NOMO-1 (cell line): ENCODE data around the gene GUK1.

Experiments
- DNase-seq, 2 experiments: peaks; one replicate each; lab custom pipeline; 2025; ENCODE audit not compliant: unreplicated experiment in 2 of 2; lab: John Stamatoyannopoulos, UW

Gene GUK1

GRCh38 chr1:228123505-228123904, 16.6 kb upstream of the GUK1 start:
- no peak for DNase-seq

- no peak for DNase-seq
These were observed 14.9 kb upstream of the GUK1 start for GRCh38 chr1:228125185-228125584.

DNA sequence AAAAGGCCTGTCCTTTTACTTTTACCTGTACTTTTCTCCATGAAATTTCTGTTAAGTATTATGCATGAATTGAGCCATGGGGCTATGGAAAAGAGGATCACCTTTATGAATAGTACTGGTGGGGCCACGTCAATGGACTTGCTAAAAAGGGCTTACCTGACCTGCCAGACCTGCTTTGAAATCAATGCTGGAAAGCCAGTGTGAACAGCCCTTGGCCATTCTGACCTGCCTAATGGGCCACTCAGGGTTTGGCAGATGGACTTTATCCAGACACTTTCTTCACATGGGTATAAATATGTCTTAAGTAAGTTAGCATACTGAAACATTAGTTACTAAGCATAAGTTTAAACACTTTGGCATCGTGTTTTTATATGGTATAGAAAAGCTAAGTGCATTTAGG, 8.3 kb upstream of the GUK1 start:
- DNase-seq: no peak

DNA sequence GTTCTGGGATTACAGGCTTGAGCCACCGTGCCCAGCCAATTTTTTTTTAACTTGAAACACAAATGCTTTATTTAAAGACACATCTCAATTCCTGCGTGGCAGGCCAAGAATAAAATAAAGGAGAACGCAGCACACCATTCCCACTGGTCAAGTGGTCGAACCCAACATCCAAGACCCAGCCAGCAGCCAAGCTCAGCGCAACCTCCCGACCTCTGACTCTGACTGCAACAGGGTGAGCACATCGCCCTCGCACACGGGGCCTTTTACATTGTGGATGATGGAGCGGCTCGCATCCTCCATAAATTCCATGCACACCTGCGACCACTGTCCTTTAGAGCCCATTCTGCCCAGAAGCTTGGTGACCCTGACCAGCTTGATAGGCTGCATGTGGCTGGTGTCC, 5.5 kb upstream of the GUK1 start:
- no peak for DNase-seq

DNA sequence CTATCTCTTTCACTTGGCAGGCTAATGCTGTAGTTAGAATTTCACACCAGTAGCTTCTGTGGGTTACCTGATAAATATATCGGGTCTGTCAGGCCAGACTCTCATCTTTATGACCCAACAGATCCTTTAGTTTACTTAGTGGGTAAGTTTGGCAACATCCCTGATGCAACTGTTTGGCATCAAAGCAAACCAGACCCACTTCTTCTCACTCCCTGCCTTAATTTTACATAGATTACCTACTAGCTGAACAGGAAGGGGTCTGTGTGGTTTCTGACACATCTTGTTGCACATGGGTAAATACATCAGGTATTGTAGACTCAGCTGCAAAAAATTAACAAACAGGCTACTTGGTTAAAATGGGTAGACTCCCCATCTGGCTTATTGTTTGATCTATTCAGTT, 3.2 kb upstream of the GUK1 start:
- DNase-seq: no peak

DNA sequence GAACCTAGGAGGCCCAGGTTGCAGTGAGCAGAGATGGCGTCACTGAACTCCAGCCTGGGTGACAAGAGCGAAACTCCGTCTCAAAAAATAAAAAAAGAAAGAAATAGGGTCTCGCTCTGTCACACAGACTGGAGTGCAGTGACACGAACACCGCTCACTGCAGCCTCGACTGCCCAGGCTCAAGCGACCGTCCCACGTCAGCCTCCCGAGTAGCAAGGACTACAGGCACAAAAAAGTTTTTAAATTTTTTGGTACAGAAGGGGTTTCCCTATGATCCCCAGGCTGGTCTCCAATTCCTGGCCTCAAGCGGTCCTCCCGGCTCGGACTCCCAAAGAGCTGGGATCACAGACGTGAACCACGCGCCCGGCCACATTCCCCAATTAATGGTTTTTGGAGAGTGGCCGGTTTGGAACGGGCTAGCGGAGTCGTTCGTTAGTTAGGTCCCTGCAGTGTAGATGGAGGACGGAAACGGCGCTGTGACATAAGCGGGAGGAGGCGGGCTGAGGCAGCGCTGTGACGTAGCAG, 611 bp upstream of the GUK1 start:
- DNase-seq: no peak

- DNase-seq: no peak
These were observed 696 bp downstream of the GUK1 start for GRCh38 chr1:228140724-228141225.

GRCh38 chr1:228141226-228142044, 1.4 kb downstream of the GUK1 start:
- no peak for DNase-seq

GRCh38 chr1:228142155-228142691, 2.1 kb downstream of the GUK1 start:
- no peak for DNase-seq

- no peak for DNase-seq
These were observed 2.6 kb downstream of the GUK1 start for GRCh38 chr1:228142701-228143136.

GRCh38 chr1:228143480-228144192, 3.6 kb downstream of the GUK1 start:
- DNase-seq: no peak

- DNase-seq: no peak
These were observed 4.3 kb downstream of the GUK1 start for GRCh38 chr1:228144193-228144992.

DNA sequence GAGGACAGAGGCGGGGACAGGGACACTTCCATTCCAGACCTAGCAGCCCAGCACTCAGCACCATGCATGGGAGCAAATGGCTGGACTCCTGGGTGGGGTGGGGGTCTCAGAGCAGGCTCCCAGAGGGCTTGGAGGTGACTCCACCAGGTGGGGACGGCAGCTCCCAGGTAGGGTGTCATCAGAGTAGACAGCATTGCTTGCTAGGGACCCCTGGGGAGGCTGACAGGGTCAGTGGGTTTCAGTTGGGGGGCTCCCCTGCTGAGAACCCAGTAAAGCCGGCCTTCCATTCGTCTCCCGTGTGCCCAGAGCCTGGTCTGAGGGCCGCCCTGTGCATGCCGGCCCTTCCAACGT, 4.9 kb downstream of the GUK1 start:
- DNase-seq: no peak

DNA sequence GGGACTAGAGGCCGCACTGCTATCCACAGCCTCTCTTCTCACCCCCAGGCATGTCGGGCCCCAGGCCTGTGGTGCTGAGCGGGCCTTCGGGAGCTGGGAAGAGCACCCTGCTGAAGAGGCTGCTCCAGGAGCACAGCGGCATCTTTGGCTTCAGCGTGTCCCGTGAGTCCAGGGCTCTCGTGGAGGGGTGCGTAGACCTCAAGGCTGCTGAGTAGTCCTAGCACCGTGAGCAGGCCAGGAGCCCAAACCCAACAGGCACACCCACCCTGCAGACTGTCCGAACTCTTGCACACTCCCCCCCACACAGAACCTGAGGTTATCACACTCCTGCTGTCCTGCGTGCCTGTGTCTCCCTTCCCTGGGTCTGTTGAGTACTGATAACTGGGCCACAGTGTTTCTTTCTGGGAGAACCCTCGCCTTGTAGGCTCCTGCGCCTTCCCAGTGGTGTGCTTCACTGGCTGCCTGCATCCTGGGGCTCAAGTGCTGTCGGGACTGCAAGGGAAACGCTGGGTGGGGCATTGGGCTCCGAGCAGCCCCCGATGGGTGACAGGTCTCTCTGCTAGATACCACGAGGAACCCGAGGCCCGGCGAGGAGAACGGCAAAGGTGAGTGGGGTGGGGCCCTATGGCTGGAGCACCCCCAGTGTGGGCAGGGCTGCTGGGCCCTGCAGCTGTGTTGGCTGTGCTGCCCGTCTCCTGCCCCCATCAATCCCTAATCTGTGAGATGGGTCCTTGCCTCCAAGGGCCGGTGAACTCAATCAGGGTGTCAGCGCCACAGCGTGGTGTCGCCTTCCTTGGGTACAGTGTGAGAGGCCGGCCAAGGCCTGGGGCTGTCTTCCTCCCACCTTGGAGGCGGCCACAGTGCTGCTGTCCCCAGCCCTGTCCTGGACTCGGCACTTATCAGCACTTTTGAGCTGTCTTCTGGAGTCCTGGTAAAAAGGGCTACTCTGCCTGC, 5.7 kb downstream of the GUK1 start:
- no peak for DNase-seq

DNA sequence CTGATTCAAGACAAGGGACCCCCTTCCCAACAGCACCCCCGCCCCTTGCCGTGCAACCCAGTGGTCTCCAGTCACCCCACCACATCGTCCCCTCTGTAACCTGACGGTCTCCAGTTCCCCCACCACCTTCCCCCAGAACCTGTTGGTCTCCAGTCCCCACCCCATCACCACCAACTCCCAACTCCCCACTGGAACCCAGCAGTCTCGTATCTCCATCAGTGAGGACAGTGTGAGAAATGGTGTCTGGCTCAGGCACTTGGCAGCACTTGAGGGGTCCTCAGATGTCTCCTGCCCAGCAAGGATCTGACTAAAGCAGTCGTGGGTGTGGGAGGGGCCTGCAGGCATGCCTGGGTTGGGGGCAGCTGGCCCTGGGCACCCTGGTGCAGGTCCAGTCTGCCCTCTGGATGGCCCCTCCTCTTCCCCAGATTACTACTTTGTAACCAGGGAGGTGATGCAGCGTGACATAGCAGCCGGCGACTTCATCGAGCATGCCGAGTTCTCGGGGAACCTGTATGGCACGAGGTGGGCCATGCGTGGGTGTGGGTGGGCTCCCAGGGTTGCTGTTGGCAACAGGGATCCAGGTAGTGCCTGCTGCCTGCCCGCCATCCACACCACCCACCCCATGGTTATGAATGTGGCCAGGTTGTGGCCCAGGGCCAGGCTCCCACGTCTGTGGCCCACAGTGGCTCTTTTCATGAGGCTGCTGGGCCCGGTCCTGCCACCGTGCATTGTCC, 6.5 kb downstream of the GUK1 start:
- no peak for DNase-seq

GRCh38 chr1:228147151-228147693, 7.1 kb downstream of the GUK1 start:
- DNase-seq: no peak

DNA sequence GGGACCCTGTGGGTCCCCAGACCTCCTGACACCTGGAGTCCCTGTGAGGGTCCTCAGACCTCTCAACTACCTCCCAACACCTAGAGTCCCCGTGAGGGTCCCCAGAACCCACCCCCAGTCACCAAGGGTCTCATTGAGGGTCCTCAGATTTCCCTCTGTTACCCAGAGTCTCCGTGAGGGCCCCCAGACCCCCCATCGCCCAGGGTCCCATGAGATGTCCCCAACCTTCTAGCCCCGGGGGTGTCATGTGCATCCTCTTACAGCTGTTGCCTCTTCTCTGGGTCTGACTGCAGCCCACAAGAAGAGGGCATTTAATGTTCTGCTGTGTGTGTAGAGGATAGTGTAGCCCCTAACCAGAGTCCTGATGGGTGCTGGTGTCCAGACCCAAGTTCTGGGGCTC, 7.7 kb downstream of the GUK1 start:
- no peak for DNase-seq

GRCh38 chr1:228148196-228148861, 8.2 kb downstream of the GUK1 start:
- no peak for DNase-seq
